ENCODE results near the gene CLCN1.

Gene CLCN1

GRCh38 chr7:143401265-143401664 lies 85.4 kb downstream of the CLCN1 start:
- DNase-seq: no peak

Measured in effector CD4-positive, alpha-beta T cell (primary cell).